Measurements from ENCODE around the gene SWSAP1.

DNA sequence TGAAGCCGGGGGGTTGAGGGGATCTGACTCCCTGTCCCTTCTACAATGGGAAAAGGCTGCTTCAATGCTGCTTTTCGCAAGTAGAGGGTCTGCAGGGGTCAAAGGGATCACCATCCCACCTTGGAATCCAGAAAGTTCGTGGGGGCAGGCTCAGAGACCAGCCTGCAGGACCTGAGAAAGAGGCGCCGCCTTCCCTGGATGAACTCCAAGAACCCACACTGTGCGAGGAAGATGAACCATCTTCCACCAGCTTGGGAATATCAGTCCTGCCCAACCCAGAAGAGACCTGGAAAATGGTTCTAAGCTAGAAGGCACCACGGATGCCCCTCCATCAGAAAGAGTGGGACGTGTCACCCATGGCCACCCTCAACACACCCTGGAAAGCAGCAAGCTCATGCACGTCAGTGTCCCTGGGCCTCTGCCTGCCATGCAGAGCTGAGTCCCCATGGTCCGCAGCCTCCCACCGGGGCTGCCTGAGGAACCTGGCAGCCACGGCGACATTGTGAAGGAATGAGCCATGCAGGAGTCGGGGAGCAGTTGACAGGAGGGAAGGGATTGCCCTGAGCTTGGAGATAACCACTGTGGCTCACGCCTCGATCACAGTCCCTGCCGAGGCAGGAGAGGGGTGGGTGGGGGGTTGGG is 49.6 kb upstream of the SWSAP1 start:
- TF ChIP-seq, protein P1, sequence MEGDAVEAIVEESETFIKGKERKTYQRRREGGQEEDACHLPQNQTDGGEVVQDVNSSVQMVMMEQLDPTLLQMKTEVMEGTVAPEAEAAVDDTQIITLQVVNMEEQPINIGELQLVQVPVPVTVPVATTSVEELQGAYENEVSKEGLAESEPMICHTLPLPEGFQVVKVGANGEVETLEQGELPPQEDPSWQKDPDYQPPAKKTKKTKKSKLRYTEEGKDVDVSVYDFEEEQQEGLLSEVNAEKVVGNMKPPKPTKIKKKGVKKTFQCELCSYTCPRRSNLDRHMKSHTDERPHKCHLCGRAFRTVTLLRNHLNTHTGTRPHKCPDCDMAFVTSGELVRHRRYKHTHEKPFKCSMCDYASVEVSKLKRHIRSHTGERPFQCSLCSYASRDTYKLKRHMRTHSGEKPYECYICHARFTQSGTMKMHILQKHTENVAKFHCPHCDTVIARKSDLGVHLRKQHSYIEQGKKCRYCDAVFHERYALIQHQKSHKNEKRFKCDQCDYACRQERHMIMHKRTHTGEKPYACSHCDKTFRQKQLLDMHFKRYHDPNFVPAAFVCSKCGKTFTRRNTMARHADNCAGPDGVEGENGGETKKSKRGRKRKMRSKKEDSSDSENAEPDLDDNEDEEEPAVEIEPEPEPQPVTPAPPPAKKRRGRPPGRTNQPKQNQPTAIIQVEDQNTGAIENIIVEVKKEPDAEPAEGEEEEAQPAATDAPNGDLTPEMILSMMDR (IDR thresholded peaks at IDR 0.05) = no peak
- TF ChIP-seq POLR2A (IDR thresholded peaks at IDR 0.05) = no peak
